Measurements from ENCODE around the gene USF2. TPM values are rescaled to one million over a fixed set of nuclear protein-coding genes. Genes with fewer than 3 reads are reported as not detected.
A peak's percentile ranks its signal among the peaks of the same experiment; 100 is the strongest.

Gene USF2
- total and polyA plus RNA-seq, 2 experiments from 2014 or later: 30.2 to 55.6 TPM

DNA sequence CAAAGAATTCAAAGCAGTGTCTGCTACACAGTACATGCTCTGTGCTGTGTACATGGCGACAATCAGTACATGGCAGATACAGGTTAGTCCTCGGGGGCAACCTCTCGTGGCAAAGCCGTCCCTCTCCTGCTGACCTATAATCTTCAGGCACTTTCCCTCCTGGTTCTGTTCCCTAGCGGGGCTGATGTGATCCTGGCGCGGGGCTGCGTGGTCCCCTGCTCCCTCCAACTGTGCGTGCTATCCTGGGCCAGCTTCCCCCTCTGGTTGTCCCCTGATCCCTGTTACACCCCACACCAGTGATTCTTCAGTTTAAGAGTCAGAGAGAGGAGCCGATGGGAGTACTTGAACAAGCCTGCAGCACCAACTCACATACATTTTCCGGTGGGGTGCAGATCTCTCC lies 35.3 kb downstream of the USF2 start:
- no peaks in the 10 kb centered on the region for H3K9me2 ChIP-seq (replicated peaks; ENCODE audit: insufficient read depth)
- TF ChIP-seq EZH2phosphoT487 (IDR thresholded peaks at IDR 0.05; ENCODE audit: low read depth, severe bottlenecking, unreplicated experiment) (no peak), EZH2 (IDR thresholded peaks at IDR 0.05; ENCODE audit: borderline replicate concordance) (no peak)
- TF ChIP-seq, protein P1, sequence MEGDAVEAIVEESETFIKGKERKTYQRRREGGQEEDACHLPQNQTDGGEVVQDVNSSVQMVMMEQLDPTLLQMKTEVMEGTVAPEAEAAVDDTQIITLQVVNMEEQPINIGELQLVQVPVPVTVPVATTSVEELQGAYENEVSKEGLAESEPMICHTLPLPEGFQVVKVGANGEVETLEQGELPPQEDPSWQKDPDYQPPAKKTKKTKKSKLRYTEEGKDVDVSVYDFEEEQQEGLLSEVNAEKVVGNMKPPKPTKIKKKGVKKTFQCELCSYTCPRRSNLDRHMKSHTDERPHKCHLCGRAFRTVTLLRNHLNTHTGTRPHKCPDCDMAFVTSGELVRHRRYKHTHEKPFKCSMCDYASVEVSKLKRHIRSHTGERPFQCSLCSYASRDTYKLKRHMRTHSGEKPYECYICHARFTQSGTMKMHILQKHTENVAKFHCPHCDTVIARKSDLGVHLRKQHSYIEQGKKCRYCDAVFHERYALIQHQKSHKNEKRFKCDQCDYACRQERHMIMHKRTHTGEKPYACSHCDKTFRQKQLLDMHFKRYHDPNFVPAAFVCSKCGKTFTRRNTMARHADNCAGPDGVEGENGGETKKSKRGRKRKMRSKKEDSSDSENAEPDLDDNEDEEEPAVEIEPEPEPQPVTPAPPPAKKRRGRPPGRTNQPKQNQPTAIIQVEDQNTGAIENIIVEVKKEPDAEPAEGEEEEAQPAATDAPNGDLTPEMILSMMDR (IDR thresholded peaks at IDR 0.05; ENCODE audit: poor library complexity): no peak
- H3K36me3 ChIP-seq (replicated peaks; ENCODE audit: insufficient read depth, low read depth): no peaks in the 10 kb centered on the region
- no peaks in the 10 kb centered on the region for H4K20me1 ChIP-seq (ENCODE audit: insufficient read depth, poor library complexity, severe bottlenecking)
- no peak overlapping the region for H3K4me3 ChIP-seq
- 86% methylated on average over 11 of the region's 11 CpGs for WGBS (ENCODE audit: low lambda C conversion rate, missing lambda C conversion rate)
- H3K4me1 ChIP-seq (ENCODE audit: insufficient read depth): peaks cover 10% of the 10 kb centered on the region
- H3K79me2 ChIP-seq: no peaks in the 10 kb centered on the region
- no peaks in the 10 kb centered on the region for H3K9me3 ChIP-seq (ENCODE audit: low read depth)
- H3K4me2 ChIP-seq: no peak overlapping the region
- H3K27ac ChIP-seq: no peak overlapping the region
- no peak overlapping the region for H2AFZ ChIP-seq
- H3K27me3 ChIP-seq: no peaks in the 10 kb centered on the region
- DNase-seq (ENCODE audit: low spot score): no peak

DNA sequence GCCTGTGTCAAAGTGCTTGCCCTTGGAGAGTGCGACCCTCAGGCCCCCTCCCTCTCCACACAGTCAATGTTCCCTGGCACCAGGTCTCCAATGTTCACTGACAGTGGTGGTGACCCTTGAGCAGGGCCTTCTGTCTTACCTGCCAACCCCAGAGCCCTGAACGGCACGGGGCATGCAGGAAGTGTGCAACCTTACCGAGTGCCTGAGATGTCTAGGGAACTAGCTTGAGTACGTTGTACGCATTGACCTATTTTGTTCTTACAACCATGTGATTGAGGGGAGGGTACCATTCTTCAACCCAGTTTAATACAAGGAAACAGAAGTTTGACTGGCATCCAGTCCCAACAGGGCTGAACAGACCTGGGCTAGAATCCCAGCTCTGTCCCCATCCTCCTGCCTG lies 36.4 kb downstream of the USF2 start:
- no peak overlapping the region for H3K4me2 ChIP-seq
- no peaks in the 10 kb centered on the region for H3K9me3 ChIP-seq (ENCODE audit: low read depth)
- H3K27ac ChIP-seq: no peak overlapping the region
- no peak overlapping the region for H3K4me3 ChIP-seq
- peaks cover 19% of the 10 kb centered on the region for H3K4me1 ChIP-seq (ENCODE audit: insufficient read depth)
- no peak overlapping the region for H2AFZ ChIP-seq
- H3K79me2 ChIP-seq: no peaks in the 10 kb centered on the region
- H3K27me3 ChIP-seq: no peaks in the 10 kb centered on the region
- no peaks in the 10 kb centered on the region for H3K9me2 ChIP-seq (replicated peaks; ENCODE audit: insufficient read depth)
- no peaks in the 10 kb centered on the region for H3K36me3 ChIP-seq (replicated peaks; ENCODE audit: insufficient read depth, low read depth)
- DNase-seq (ENCODE audit: low spot score): no peak
- H4K20me1 ChIP-seq (ENCODE audit: insufficient read depth, poor library complexity, severe bottlenecking): no peaks in the 10 kb centered on the region
- 86% methylated on average over 6 of the region's 6 CpGs for WGBS (ENCODE audit: low lambda C conversion rate, missing lambda C conversion rate)
- no peak for TF ChIP-seq EZH2 (IDR thresholded peaks at IDR 0.05; ENCODE audit: borderline replicate concordance)
- TF ChIP-seq, protein P1 (IDR thresholded peaks at IDR 0.05; ENCODE audit: poor library complexity): no peak
- TF ChIP-seq EZH2phosphoT487 (IDR thresholded peaks at IDR 0.05; ENCODE audit: low read depth, severe bottlenecking, unreplicated experiment): no peak

DNA sequence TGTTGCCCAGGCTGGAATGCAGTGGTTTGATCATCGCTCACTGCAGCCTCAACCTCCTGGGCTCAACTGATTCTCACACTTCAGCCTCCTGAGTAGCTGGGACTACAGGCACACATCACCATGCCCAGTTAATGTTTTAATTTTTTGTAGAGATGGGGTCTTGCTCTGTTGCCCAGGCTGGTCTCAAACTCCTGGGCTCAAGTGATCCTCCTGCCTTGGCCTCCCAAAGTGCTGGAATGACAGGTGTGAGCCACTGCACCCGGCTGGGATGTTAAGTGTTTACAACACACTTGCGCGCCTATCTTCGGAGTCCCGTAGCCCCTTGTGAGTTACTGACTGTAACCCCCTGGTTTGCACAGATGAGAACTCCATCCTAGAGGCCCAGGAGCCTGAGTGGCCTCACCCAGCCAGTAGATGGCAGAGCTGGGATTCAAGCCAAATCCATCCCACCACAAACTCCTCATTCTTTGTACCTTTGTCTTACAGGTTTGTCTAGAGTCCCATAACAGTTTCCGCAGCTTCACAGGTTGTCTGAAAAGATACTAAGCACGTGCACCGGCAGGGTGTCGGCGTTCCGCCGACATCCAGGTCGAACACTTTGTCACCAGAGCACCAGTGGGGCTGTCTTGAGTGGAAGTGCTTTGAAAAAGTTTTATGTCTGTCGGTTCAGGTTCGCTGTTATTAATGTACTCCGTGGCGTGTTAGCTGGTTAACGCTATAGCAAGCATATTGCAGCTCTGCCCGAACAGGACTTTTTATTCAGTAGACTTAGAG lies 37.9 kb downstream of the USF2 start:
- Histone ChIP-seq H3K9me3 (ENCODE audit: low read depth) (no peaks in the 10 kb centered on the region), H3K36me3 (replicated peaks; ENCODE audit: insufficient read depth, low read depth) (no peaks in the 10 kb centered on the region), H3K4me1 (ENCODE audit: insufficient read depth) (peaks cover 23% of the 10 kb centered on the region), H3K27ac (no peak overlapping the region), H3K27me3 (no peaks in the 10 kb centered on the region), H3K4me3 (no peak overlapping the region), H3K9me2 (replicated peaks; ENCODE audit: insufficient read depth) (no peaks in the 10 kb centered on the region), H3K4me2 (no peak overlapping the region), H2AFZ (no peak overlapping the region), H3K79me2 (no peaks in the 10 kb centered on the region), H4K20me1 (ENCODE audit: insufficient read depth, poor library complexity, severe bottlenecking) (no peaks in the 10 kb centered on the region)
- TF ChIP-seq EZH2phosphoT487 (IDR thresholded peaks at IDR 0.05; ENCODE audit: low read depth, severe bottlenecking, unreplicated experiment) (no peak), EZH2 (IDR thresholded peaks at IDR 0.05; ENCODE audit: borderline replicate concordance) (no peak)
- TF ChIP-seq, protein P1 (IDR thresholded peaks at IDR 0.05; ENCODE audit: poor library complexity): peak; percentile 38
- no peak for DNase-seq (ENCODE audit: low spot score)
- 82% methylated on average over 20 of the region's 20 CpGs for whole genome bisulfite sequencing (ENCODE audit: low lambda C conversion rate, missing lambda C conversion rate)

Measured in hepatocyte (in vitro differentiated cells).